Heart right ventricle (tissue), 16 donors: ENCODE measurements around the gene PAPPA. TPM values are rescaled to one million over a fixed set of nuclear protein-coding genes. Genes with fewer than 3 reads are reported as not detected.

ENCODE experiments used
- ATAC-seq, 8 donors: fragments of 200-7000 bp; cut with Tn5 transposase; one replicate each; pipeline ENCODE4 v1.9.1; 2020; ENCODE audit warnings: mild to moderate bottlenecking in 8 of 8, moderate library complexity in 8 of 8, moderate number of reproducible peaks in 1 of 8
- DNase-seq, 2 donors: peaks; one replicate each; pipeline ENCODE4 v3.0.0-alpha.2; 2020
- H3K27ac ChIP-seq, 10 donors: fragments of 200-600 bp; sonication (generic) in 2 of 10; one replicate each; pipeline versions ENCODE4 v1.5.0 to v1.8.0; 2020 to 2022; ENCODE audit warnings: mild to moderate bottlenecking in 3 of 10
- H3K27me3 ChIP-seq, 7 donors: fragments of 200-600 bp; one replicate each; pipeline ENCODE4 v1.8.0; 2021 to 2022; ENCODE audit warnings: mild to moderate bottlenecking in 2 of 7
- H3K36me3 ChIP-seq, 9 donors: fragments of 200-600 bp; sonication (generic) in 1 of 9; one replicate each; pipeline versions ENCODE4 v1.5.0 to v1.8.0; 2020 to 2022; ENCODE audit warnings: mild to moderate bottlenecking in 2 of 9
- H3K4me1 ChIP-seq, 9 donors: fragments of 200-600 bp; sonication (generic) in 1 of 9; one replicate each; pipeline versions ENCODE4 v1.5.0 to v1.8.0; 2020 to 2022; ENCODE audit warnings: mild to moderate bottlenecking in 4 of 9
- H3K4me3 ChIP-seq, 10 donors: fragments of 200-600 bp; sonication (generic) in 2 of 10; one replicate each; pipeline versions ENCODE4 v1.5.0 to v1.8.0; 2020 to 2022; ENCODE audit warnings: mild to moderate bottlenecking in 7 of 10, moderate library complexity in 2 of 10
- H3K9me3 ChIP-seq, 11 donors: fragments of 200-600 bp in 10 of 11; sonication (generic) in 2 of 11; one replicate each; pipeline versions ENCODE4 v1.5.0 to v1.8.0; 2013 to 2022; ENCODE audit warnings: mild to moderate bottlenecking in 2 of 11, control low read depth in 1 of 11, moderate library complexity in 1 of 11
- CTCF ChIP-seq, 9 donors: fragments of 200-600 bp; sonication (generic) in 2 of 9; IDR thresholded peaks; one replicate each; pipeline versions ENCODE4 v1.5.0 to v1.8.0; 2021 to 2022; ENCODE audit warnings: antibody characterized with exemption in 9 of 9, mild to moderate bottlenecking in 5 of 9, moderate library complexity in 1 of 9
- WGBS, 2 donors: extraction: QIAGEN DNeasy Blood & Tissue Kit; methylation state at CpG; one replicate each; pipeline ENCODE4 v1.1.7; 2013; ENCODE audit warnings: inconsistent platforms in 1 of 2; 5-methylcytosine and 5-hydroxymethylcytosine counted together
- intact Hi-C, 10 donors: fragments of 100-400 bp; cut with DNase I; formaldehyde crosslinking; loops; one replicate each; pipeline versions ENCODE4 v1.11.1 to v1.14.2; 2022
- polyA plus RNA-seq, 2 donors: library from polyadenylated mRNA; stranded (reverse); fragments of 200-250 nt; gene quantifications; one replicate each; pipeline ENCODE4 v1.2.3, GENCODE V29; 2013
- total RNA-seq, 10 donors: library from RNA; stranded (reverse); fragmentation: NEBNext Ultra II Directional in 3 of 10; extraction: Animal tissue kit (Norgen Biotek cat#: 25700) in 3 of 10; gene quantifications; one replicate each; pipeline versions ENCODE4 v1.2.1 to v1.2.4, GENCODE V29; 2021 to 2023
- donor health status: Arrhythmogenic right ventricular cardiomyopathy.
- donor health status: ischemic (EF 13 %, LVEDD 7.1; RV severe dilation, severe dysfunction).
- donor health status: healthy with polysubstance abuse.
- donor health status: DM: no; HTN: yes; CAD: no.
- donor health status: DM: no; HTN: no; CAD: no.
- donor health status: ischemic (EF 25% LVEDD 6.9; RV normal size, moderate dysfunction).
- donor health status: ischemic (EF 25% LVEDD 5.7; RV mildly dilated, moderate dysfunction).
- donor health status: healthy.
- donor health status: DM: yes; HTN: yes; CAD: no.
- donor health status: Ischemic cardiomyopathy.
- donor health status: ischemic (EF 35%, LVEDD 5.7; RV mildly dilated, moderate dysfunction).
- donor health status: nonischemic (EF 11% LVEDD 7.7; RV severe dilation, severe dysfunction).
- donor health status: DM: yes; HTN: yes; CAD: no.
- donor health status: PGD.
- donor health status: ischemic (EF 29% LVEDD 5.4; RV normal size, mild dysfunction).
- donor health status: nonischemic (EF 23%, LVEDD 6.1; RV moderate dilation, normal function).

Gene PAPPA
- total and polyA plus RNA-seq, 12 donors, result 0.15 to 3.4 (median 1.2) TPM

GRCh38 chr9:116298878-116299391 lies 145.3 kb downstream of the PAPPA start:
- ATAC-seq (no peak), DNase-seq (no peak)
- Histone ChIP-seq H3K4me3 (no peak overlapping the region), H3K27ac (no peak overlapping the region), H3K27me3 (no peaks in the 10 kb centered on the region), H3K36me3 (no peaks in the 10 kb centered on the region), H3K9me3 (no peaks in the 10 kb centered on the region), H3K4me1 (no peaks in the 10 kb centered on the region)
- WGBS, 2 donors, result 63 to 67% methylated on average over 6 of the region's 6 CpGs
- TF ChIP-seq CTCF (IDR thresholded peaks at IDR 0.05), result no peak
- intact Hi-C loops, result no loop called here

- Histone ChIP-seq H3K9me3 (no peaks in the 10 kb centered on the region), H3K27ac (no peak overlapping the region), H3K36me3 (no peaks in the 10 kb centered on the region), H3K4me1 (no peaks in the 10 kb centered on the region), H3K27me3 (no peaks in the 10 kb centered on the region), H3K4me3 (no peak overlapping the region)
- WGBS, 2 donors, result 78 to 90% methylated on average over 2 of the region's 2 CpGs
- DNase-seq (no peak), ATAC-seq (no peak)
- intact Hi-C loops, result no loop called here
- no peak for TF ChIP-seq CTCF (IDR thresholded peaks at IDR 0.05)
These were observed 146.8 kb downstream of the PAPPA start for GRCh38 chr9:116300360-116300870.

- Histone ChIP-seq H3K27me3 (no peaks in the 10 kb centered on the region), H3K4me3 (no peak overlapping the region), H3K36me3 (no peaks in the 10 kb centered on the region), H3K9me3 (no peaks in the 10 kb centered on the region), H3K27ac (no peak overlapping the region), H3K4me1 (no peaks in the 10 kb centered on the region)
- ATAC-seq (no peak), DNase-seq (no peak)
- no peak for TF ChIP-seq CTCF (IDR thresholded peaks at IDR 0.05)
- WGBS, 2 donors, result 74 to 86% methylated on average over 5 of the region's 5 CpGs
- intact Hi-C loops, result no loop called here
These were observed 149.7 kb downstream of the PAPPA start for GRCh38 chr9:116303270-116303669.

- WGBS, 2 donors, result 75 to 81% methylated on average over 3 of the region's 3 CpGs
- no peak overlapping the region for H3K4me3 ChIP-seq
- DNase-seq, result no peak
These were observed 150.4 kb downstream of the PAPPA start for GRCh38 chr9:116303886-116304538.

More at GRCh38 chr9:116303886-116304538, 150.4 kb downstream of the PAPPA start:
- Histone ChIP-seq H3K4me1 (no peaks in the 10 kb centered on the region), H3K36me3 (no peaks in the 10 kb centered on the region), H3K27me3 (no peaks in the 10 kb centered on the region), H3K27ac (no peak overlapping the region), H3K9me3 (no peaks in the 10 kb centered on the region)
- ATAC-seq, result no peak
- no peak for TF ChIP-seq CTCF (IDR thresholded peaks at IDR 0.05)
- intact Hi-C loops, result no loop called here
